HFFc6 (cell line): Measurements from ENCODE around the gene CTLA4. TPM values are rescaled to one million over a fixed set of nuclear protein-coding genes. Genes with fewer than 3 reads are reported as not detected.

Experiments
- DNase-seq: peaks from one replicate; pipeline ENCODE4 v3.0.0-alpha.2; 2018
- H3K27ac Mint-ChIP-seq: 2 replicates; pipeline ENCODE4 v1.8.0; 2020; ENCODE audit warnings: mild to moderate bottlenecking, mixed read lengths
- H3K27me3 Mint-ChIP-seq: 2 replicates; pipeline ENCODE4 v1.8.0; 2021; ENCODE audit warnings: mild to moderate bottlenecking, moderate library complexity, mixed read lengths; ENCODE audit not compliant: insufficient read depth
- H3K36me3 Mint-ChIP-seq: 2 replicates; pipeline ENCODE4 v1.8.0; 2021; ENCODE audit warnings: low read depth, mixed read lengths
- H3K4me1 Mint-ChIP-seq: 2 replicates; pipeline ENCODE4 v1.8.0; 2020; ENCODE audit warnings: low read depth, mixed read lengths
- H3K4me3 Mint-ChIP-seq: 2 replicates; pipeline ENCODE4 v1.8.0; 2020; ENCODE audit warnings: mild to moderate bottlenecking, moderate library complexity, mixed read lengths
- H3K9me3 Mint-ChIP-seq: 2 replicates; pipeline ENCODE4 v1.8.0; 2020; ENCODE audit warnings: mild to moderate bottlenecking, mixed read lengths
- CTCF ChIP-seq: fragments of 200-600 bp; sonication (generic); IDR thresholded peaks from 2 replicates; pipeline ENCODE4 v1.5.0; 2021; ENCODE audit warnings: antibody characterized with exemption, mild to moderate bottlenecking
- total RNA-seq, 6 experiments: library from RNA; stranded (reverse); fragmentation: NEBNext Ultra II Directional; extraction: Animal tissue kit (Norgen Biotek cat#: 25700); gene quantifications; 2 replicates in 1 of 6; 3 replicates in 5 of 6; pipeline ENCODE4 v1.2.3, GENCODE V29; 2021

Gene CTLA4
- total RNA-seq, 6 experiments from 2014 or later: not detected

GRCh38 chr2:203846490-203847105 lies 21.0 kb upstream of the CTLA4 start:
- peaks cover 8% of the 10 kb centered on the region for H3K27me3 Mint-ChIP-seq
- no peak for TF ChIP-seq CTCF
- H3K27ac Mint-ChIP-seq: no peak overlapping the region
- no peaks in the 10 kb centered on the region for H3K4me1 Mint-ChIP-seq
- H3K9me3 Mint-ChIP-seq: no peaks in the 10 kb centered on the region
- no peak for DNase-seq
- H3K36me3 Mint-ChIP-seq: no peaks in the 10 kb centered on the region
- H3K4me3 Mint-ChIP-seq: no peak overlapping the region

GRCh38 chr2:203849010-203849409 lies 18.6 kb upstream of the CTLA4 start:
- H3K27ac Mint-ChIP-seq: no peak overlapping the region
- peaks cover 15% of the 10 kb centered on the region for H3K27me3 Mint-ChIP-seq
- DNase-seq: no peak
- no peak for TF ChIP-seq CTCF
- no peaks in the 10 kb centered on the region for H3K9me3 Mint-ChIP-seq
- H3K4me1 Mint-ChIP-seq: no peaks in the 10 kb centered on the region
- H3K4me3 Mint-ChIP-seq: no peak overlapping the region
- H3K36me3 Mint-ChIP-seq: no peaks in the 10 kb centered on the region

GRCh38 chr2:203852760-203853159 lies 14.8 kb upstream of the CTLA4 start:
- Mint-ChIP-seq H3K27ac (no peak overlapping the region), H3K4me1 (no peaks in the 10 kb centered on the region), H3K4me3 (no peak overlapping the region), H3K9me3 (no peaks in the 10 kb centered on the region), H3K27me3 (peaks cover 23% of the 10 kb centered on the region), H3K36me3 (no peaks in the 10 kb centered on the region)
- TF ChIP-seq CTCF: no peak
- DNase-seq: no peak

GRCh38 chr2:203853271-203853670 lies 14.3 kb upstream of the CTLA4 start:
- no peak overlapping the region for H3K4me3 Mint-ChIP-seq

GRCh38 chr2:203853722-203854121 lies 13.8 kb upstream of the CTLA4 start:
- no peak for TF ChIP-seq CTCF
- H3K36me3 Mint-ChIP-seq: no peaks in the 10 kb centered on the region
- DNase-seq: no peak
- no peak overlapping the region for H3K27ac Mint-ChIP-seq
- H3K9me3 Mint-ChIP-seq: no peaks in the 10 kb centered on the region
- peaks cover 23% of the 10 kb centered on the region for H3K27me3 Mint-ChIP-seq
- H3K4me3 Mint-ChIP-seq: no peak overlapping the region
- H3K4me1 Mint-ChIP-seq: no peaks in the 10 kb centered on the region

More at GRCh38 chr2:203853271-203853670, 14.3 kb upstream of the CTLA4 start:
- Mint-ChIP-seq H3K9me3 (no peaks in the 10 kb centered on the region), H3K4me1 (no peaks in the 10 kb centered on the region), H3K27ac (no peak overlapping the region), H3K36me3 (no peaks in the 10 kb centered on the region), H3K27me3 (peaks cover 23% of the 10 kb centered on the region)
- no peak for TF ChIP-seq CTCF
- no peak for DNase-seq
